Stimulated activated naive CD8-positive, alpha-beta T cell treated with anti-CD3 and anti-CD28 coated beads, Interleukin-15, amount 100 ng/mL, for 72 hours (primary cell): Measurements from ENCODE around the gene CDH4.

Experiments
- ATAC-seq: fragments of 150-1000 bp; cut with Tn5 transposase; 2 replicates; pipeline ENCODE4 v1.10.0; 2021; ENCODE audit warnings: mild to moderate bottlenecking, moderate library complexity
- DNase-seq, 2 donors: peaks; one replicate each; pipeline ENCODE4 v3.0.0; 2021 to 2022
- H3K27ac Mint-ChIP-seq, 2 donors: one replicate each; pipeline ENCODE4 v1.8.0; 2022; ENCODE audit warnings: mild to moderate bottlenecking in 2 of 2, mixed read lengths in 2 of 2, moderate library complexity in 2 of 2
- H3K27me3 Mint-ChIP-seq: one replicate; pipeline ENCODE4 v1.8.0; 2022; ENCODE audit warnings: mixed read lengths
- H3K4me1 Mint-ChIP-seq: one replicate; pipeline ENCODE4 v1.8.0; 2022; ENCODE audit warnings: mild to moderate bottlenecking, mixed read lengths
- H3K4me3 Mint-ChIP-seq, 2 donors: one replicate each; pipeline ENCODE4 v1.8.0; 2022; ENCODE audit warnings: mild to moderate bottlenecking in 2 of 2, mixed read lengths in 2 of 2, moderate library complexity in 1 of 2
- H3K9me3 Mint-ChIP-seq, 2 donors: one replicate each; pipeline ENCODE4 v1.8.0; 2022; ENCODE audit warnings: mixed read lengths in 2 of 2

Gene CDH4

DNA sequence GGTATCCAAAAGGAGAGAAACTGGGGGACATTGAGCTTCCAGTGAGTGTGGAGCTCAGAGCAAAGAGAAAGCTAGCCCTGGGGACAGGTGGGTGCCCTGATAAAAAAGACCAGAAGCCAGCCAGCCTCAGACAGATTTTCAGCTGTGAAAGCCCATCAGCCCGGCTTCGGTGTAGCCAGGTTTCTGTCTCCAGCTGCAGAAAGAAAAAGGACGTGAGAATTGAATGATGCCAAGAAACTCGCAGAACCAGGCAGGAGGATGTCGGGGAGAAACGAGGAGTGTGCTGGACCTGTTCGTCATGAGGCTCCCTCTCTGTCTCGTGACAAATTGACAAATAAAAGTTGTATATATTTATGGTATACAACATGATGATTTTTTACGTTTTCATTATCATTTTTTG, 63.3 kb downstream of the CDH4 start:
- H3K27me3 Mint-ChIP-seq: no peaks in the 10 kb centered on the region
- ATAC-seq (no peak), DNase-seq (no peak)
- no peak overlapping the region for H3K4me3 Mint-ChIP-seq
- no peak overlapping the region for H3K27ac Mint-ChIP-seq
- no peaks in the 10 kb centered on the region for H3K4me1 Mint-ChIP-seq
- H3K9me3 Mint-ChIP-seq: peaks cover 4 to 7% of the 10 kb centered on the region in 2 donors

DNA sequence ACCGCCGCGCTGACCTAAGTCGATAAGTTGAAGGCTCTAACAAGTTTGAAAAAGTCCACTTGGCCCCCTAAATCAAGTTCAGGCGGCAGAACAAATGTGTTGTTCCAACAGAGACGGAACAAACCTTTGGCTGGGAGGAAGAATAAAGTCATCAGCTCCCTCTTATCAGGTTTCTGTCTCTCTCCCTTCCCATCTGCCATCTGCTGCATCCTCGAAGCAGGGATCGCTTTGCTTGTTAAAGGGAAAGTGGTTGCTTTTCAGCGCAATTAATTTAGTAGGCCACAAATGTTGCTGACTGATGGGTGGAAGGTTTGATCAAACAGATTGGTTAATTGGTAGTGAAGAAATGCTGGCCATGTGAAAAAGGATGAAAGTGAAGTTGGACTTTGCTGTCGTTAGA, 64.3 kb downstream of the CDH4 start:
- Mint-ChIP-seq H3K27me3 (no peaks in the 10 kb centered on the region), H3K4me1 (no peaks in the 10 kb centered on the region), H3K27ac (no peak overlapping the region), H3K9me3 (peaks cover 4 to 7% of the 10 kb centered on the region in 2 donors), H3K4me3 (no peak overlapping the region)
- ATAC-seq (no peak), DNase-seq (no peak)

GRCh38 chr20:61317966-61318530, 66.0 kb downstream of the CDH4 start:
- H3K4me1 Mint-ChIP-seq: no peaks in the 10 kb centered on the region
- no peak overlapping the region for H3K4me3 Mint-ChIP-seq
- ATAC-seq (no peak), DNase-seq (no peak)
- no peaks in the 10 kb centered on the region for H3K9me3 Mint-ChIP-seq
- no peak overlapping the region for H3K27ac Mint-ChIP-seq
- H3K27me3 Mint-ChIP-seq: no peaks in the 10 kb centered on the region

GRCh38 chr20:61320691-61321425, 68.8 kb downstream of the CDH4 start:
- no peak for DNase-seq
- Mint-ChIP-seq H3K27ac (peak overlapping the region in 1 of 2 donors; percentile 90), H3K4me3 (no peak overlapping the region), H3K9me3 (no peaks in the 10 kb centered on the region), H3K4me1 (no peaks in the 10 kb centered on the region), H3K27me3 (no peaks in the 10 kb centered on the region)
- ATAC-seq: no peak

DNA sequence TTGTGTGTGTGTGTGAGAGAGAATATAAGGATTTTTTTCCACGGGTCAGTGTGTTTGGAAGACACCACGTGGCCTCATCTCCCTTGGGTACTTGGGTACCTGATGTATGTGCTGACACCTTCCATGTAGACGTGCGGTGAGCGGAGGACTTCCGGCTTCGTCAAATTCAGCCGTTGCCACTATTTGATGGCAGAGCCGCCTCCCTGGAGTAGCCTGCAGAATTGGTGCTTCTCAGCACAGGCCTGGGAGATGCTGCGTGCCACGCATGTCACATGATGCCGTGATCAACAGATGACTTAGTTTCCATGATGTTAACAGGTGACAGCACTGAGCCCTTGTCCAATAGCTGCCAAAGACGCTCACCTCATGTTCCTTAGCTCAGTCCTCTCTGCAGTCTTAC, 69.4 kb downstream of the CDH4 start:
- Mint-ChIP-seq H3K4me1 (no peaks in the 10 kb centered on the region), H3K27me3 (no peaks in the 10 kb centered on the region), H3K9me3 (no peaks in the 10 kb centered on the region)

GRCh38 chr20:61322151-61322865, 70.2 kb downstream of the CDH4 start:
- H3K4me1 Mint-ChIP-seq: no peaks in the 10 kb centered on the region
- H3K4me3 Mint-ChIP-seq: no peak overlapping the region
- H3K27ac Mint-ChIP-seq: no peak overlapping the region
- DNase-seq (no peak), ATAC-seq (no peak)
- H3K9me3 Mint-ChIP-seq: no peaks in the 10 kb centered on the region
- no peaks in the 10 kb centered on the region for H3K27me3 Mint-ChIP-seq

More for the DNA sequence above, 69.4 kb downstream of the CDH4 start:
- ATAC-seq: no peak
- no peak overlapping the region for H3K4me3 Mint-ChIP-seq
- H3K27ac Mint-ChIP-seq: no peak overlapping the region
- DNase-seq: no peak

DNA sequence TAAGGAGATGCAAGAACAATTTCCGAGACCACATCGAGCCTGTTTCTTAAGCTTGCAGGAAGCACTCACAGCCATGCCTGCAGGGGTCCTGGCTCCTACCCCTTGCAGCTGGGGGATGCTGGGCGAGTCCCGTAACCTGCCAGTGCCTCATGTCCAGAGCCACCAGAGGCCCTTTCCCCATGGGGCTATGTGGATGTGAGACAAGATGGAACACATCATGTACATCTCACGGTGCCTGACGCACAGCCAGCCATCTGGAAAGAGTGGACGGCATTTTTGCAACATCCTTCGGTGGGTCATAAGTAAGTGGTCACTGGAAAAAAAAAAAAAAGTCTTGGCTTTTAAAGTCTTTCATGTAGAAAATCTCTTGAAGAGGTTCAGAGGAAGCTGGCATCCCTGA, 72.8 kb downstream of the CDH4 start:
- ATAC-seq: no peak
- DNase-seq: no peak
- Mint-ChIP-seq H3K27ac (no peak overlapping the region), H3K27me3 (no peaks in the 10 kb centered on the region), H3K9me3 (no peaks in the 10 kb centered on the region), H3K4me1 (no peaks in the 10 kb centered on the region), H3K4me3 (no peak overlapping the region)

DNA sequence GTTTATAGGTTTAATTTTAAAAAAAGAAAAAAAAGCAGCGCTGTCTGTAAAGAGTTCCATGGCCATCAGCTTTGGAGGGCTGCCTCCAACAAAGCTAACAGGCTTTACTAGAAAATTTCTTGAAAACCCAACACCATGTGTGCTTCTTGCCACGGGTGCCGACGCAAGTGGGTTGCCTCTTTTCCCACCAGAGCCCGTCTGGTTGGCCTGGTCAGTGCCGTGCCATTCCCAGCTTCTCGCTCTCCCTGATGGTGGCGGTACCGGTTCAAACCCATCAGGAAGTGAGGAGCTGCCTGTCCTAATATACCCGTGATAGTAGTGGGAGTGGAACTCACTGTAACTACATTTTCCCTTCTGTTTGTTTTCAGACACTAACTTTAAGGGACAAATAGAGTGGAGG, 73.7 kb downstream of the CDH4 start:
- no peaks in the 10 kb centered on the region for H3K27me3 Mint-ChIP-seq
- no peak overlapping the region for H3K27ac Mint-ChIP-seq
- DNase-seq (no peak), ATAC-seq (no peak)
- H3K9me3 Mint-ChIP-seq: no peaks in the 10 kb centered on the region
- H3K4me1 Mint-ChIP-seq: no peaks in the 10 kb centered on the region
- no peak overlapping the region for H3K4me3 Mint-ChIP-seq

GRCh38 chr20:61328911-61329558, 77.0 kb downstream of the CDH4 start:
- ATAC-seq: peak; percentile 38
- Mint-ChIP-seq H3K27me3 (no peaks in the 10 kb centered on the region), H3K4me3 (no peak overlapping the region)

DNA sequence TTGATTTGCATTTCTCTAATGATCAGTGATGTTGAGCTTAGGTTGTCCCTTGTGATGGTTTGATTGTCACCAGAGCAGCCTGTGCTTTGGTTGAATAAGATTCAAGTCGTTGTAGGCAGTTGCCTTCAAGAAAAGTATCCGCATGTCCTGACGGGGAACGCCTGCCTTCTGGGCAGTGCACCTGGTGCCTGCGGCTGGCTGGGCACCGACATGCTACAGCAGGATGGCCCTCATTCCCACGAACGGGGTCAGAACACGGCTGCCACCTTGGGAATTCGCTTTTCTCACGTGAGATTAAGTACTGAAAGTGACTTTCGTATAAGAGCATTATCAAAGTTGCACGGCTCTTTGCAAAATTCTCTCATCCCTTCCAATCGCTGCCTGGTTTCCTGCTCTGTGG, 78.4 kb downstream of the CDH4 start:
- no peaks in the 10 kb centered on the region for H3K27me3 Mint-ChIP-seq
- H3K9me3 Mint-ChIP-seq: no peaks in the 10 kb centered on the region
- no peak overlapping the region for H3K27ac Mint-ChIP-seq
- DNase-seq (no peak), ATAC-seq (no peak)
- H3K4me3 Mint-ChIP-seq: no peak overlapping the region
- H3K4me1 Mint-ChIP-seq: no peaks in the 10 kb centered on the region

More at GRCh38 chr20:61328911-61329558, 77.0 kb downstream of the CDH4 start:
- Mint-ChIP-seq H3K9me3 (no peaks in the 10 kb centered on the region), H3K4me1 (no peaks in the 10 kb centered on the region), H3K27ac (peak overlapping the region in 1 of 2 donors; percentile 8)
- DNase-seq: no peak

- H3K27me3 Mint-ChIP-seq: no peaks in the 10 kb centered on the region
- no peaks in the 10 kb centered on the region for H3K4me1 Mint-ChIP-seq
- H3K9me3 Mint-ChIP-seq: no peaks in the 10 kb centered on the region
- H3K27ac Mint-ChIP-seq: no peak overlapping the region
- H3K4me3 Mint-ChIP-seq: no peak overlapping the region
- DNase-seq: no peak
- ATAC-seq: peak; percentile 96
Observed at GRCh38 chr20:61331543-61331942, 79.5 kb downstream of the CDH4 start.

- DNase-seq (no peak), ATAC-seq (no peak)
- Mint-ChIP-seq H3K4me3 (no peak overlapping the region), H3K9me3 (peaks cover 0 to 6% of the 10 kb centered on the region in 2 donors), H3K4me1 (no peaks in the 10 kb centered on the region), H3K27ac (peak overlapping the region in 1 of 2 donors; percentile 52), H3K27me3 (no peaks in the 10 kb centered on the region)
Observed at GRCh38 chr20:61332016-61332975, 80.2 kb downstream of the CDH4 start.

GRCh38 chr20:61333484-61334108, 81.5 kb downstream of the CDH4 start:
- ATAC-seq (no peak), DNase-seq (no peak)
- H3K4me1 Mint-ChIP-seq: no peaks in the 10 kb centered on the region
- no peaks in the 10 kb centered on the region for H3K27me3 Mint-ChIP-seq
- no peak overlapping the region for H3K27ac Mint-ChIP-seq
- H3K4me3 Mint-ChIP-seq: no peak overlapping the region
- H3K9me3 Mint-ChIP-seq: peaks cover 0 to 8% of the 10 kb centered on the region in 2 donors

- H3K27me3 Mint-ChIP-seq: peaks cover 6% of the 10 kb centered on the region
- no peak for DNase-seq
- H3K4me3 Mint-ChIP-seq: no peak overlapping the region
- no peaks in the 10 kb centered on the region for H3K4me1 Mint-ChIP-seq
- no peak overlapping the region for H3K27ac Mint-ChIP-seq
- H3K9me3 Mint-ChIP-seq: peaks cover 0 to 8% of the 10 kb centered on the region in 2 donors
- ATAC-seq: no peak
Observed at GRCh38 chr20:61340157-61340556, 88.1 kb downstream of the CDH4 start.
